Measurements from ENCODE around the gene CEL.
"Not testable (repeated sequence)": the region's sequence is repeated elsewhere in the genome, so short reads cannot be mapped to it uniquely, and the experiment has no call there.

CEL gene

DNA sequence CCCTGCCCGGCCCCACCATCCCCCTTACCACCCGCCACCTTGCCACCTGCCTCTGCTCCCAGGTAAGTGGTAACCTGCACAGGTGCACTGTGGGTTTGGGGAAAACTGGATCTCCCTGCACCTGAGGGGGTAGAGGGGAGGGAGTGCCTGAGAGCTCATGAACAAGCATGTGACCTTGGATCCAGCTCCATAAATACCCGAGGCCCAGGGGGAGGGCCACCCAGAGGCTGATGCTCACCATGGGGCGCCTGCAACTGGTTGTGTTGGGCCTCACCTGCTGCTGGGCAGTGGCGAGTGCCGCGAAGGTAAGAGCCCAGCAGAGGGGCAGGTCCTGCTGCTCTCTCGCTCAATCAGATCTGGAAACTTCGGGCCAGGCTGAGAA is at the start of gene CEL:
TSS of gene CEL (plus strand) at position 218 of the 382 bp plus-strand sequence. CDS start at position 240, 22 bp downstream.
- not testable (repeated sequence) for DNase-seq (ENCODE audit: low read depth)

DNA sequence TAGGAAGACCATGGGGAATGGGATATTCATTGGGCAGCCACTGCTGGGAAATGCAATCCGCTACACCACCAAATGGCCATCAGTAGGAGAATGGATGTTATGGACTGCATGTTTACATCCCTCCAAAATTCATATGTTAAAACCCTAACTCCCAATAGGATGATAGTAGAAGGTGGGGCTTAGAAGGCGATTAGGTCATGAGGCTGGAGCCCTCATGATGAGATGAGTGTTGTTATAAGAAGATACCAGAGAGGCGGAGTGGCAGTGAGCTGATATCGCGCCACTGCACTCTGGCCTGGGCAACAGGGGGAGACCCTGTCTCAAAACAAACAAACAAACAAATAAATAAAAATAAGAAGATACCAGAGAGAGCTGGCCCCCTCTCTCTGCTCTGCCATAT is 47.1 kb upstream of the CEL start:
- no peak for DNase-seq (ENCODE audit: low read depth)

DNA sequence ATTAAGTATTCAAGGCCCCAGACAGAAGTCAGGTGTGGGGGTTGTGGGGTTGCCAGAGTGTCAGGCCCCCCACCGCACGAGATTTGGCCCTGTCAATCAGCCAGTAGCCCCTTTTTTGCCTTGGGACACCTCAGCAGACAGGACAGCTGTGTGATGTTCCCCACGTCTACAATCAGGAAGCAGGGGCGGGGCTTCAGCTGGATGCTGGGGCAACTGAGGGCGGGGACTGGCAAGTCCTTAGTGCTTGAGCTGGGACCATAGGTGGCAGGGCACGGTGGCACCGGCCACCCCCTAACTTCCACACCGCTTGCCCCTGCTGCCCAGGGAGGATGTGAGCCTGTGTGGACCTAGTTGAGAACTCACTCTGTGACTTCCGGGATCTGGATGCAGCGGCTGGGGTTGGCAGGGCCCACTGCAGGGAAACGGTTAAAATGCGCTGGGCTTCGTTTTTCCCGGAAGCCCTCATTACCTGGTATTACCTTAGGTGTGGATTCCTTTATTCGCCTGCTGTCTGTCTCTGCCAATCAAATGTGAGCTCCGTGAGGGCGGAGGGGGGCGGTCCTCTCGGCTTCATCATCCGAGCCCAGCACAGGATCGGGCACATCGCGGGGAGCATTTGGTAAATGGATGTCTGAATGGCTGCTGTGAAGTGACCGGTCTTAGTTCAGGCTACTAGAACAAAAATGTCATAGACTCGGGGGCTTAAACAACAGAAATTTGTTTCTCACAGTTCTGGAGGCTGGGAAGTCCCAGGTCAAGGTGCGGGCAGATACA is 38.5 kb upstream of the CEL start:
- peak; percentile 6 for DNase-seq (ENCODE audit: low read depth)

DNA sequence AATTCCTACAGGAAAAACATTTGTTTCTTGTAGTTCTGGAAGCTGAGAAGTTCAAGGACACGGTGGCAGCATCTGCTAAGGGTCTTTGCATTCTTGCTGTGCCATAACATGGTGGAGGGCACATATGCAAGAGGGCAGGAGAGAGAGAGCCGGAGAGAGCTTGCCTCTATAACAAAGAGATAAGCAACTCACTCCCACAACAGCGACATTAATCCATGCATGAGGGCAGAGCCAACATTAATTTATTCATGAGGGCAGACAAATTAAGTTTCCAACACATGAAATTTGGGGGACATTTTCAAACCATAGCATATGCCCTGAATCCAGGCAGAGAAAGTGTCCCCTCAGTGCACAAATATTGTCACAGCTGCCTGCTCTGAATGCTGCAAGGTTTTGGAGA is 35.4 kb upstream of the CEL start:
- no peak for DNase-seq (ENCODE audit: low read depth)

DNA sequence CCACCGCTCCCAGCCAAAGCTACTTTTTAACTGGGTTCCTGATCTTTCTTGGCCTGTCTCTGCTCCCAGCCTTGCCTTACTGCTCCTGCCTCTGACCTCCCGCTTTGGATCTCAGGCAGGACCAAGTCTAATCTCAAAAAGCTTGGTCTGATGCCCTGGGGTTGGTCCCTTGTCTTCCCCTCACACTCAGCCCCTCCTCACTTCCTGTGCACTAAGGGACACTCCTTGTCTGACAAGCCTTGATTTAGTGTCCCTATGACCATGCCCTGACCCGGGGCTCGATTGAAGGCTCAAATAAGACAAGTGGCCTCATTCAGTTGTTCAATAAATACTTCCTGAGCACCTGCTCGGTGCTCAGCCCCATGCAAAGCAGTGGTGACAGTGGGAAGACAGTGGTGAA is 34.6 kb upstream of the CEL start:
- no peak for DNase-seq (ENCODE audit: low read depth)

DNA sequence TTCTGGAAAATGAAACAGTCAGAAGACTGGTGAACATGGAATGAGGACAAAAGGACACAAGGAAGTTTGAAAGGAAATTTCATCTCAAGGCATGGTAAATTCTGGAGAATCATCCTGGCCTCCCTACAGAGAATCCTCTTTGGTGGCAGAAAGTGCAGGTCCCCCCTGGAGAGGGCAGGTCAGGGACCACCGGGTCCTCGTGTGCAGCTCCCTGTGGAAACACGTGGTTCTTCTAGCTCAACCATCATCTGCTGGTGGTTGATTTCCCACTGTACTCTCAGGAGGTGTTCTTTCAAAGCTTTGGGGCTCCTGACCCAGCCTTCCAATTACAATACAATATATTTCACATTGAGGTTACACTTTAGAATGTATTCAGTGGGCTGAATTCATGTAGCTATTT is 33.6 kb upstream of the CEL start:
- no peak for DNase-seq (ENCODE audit: low read depth)

DNA sequence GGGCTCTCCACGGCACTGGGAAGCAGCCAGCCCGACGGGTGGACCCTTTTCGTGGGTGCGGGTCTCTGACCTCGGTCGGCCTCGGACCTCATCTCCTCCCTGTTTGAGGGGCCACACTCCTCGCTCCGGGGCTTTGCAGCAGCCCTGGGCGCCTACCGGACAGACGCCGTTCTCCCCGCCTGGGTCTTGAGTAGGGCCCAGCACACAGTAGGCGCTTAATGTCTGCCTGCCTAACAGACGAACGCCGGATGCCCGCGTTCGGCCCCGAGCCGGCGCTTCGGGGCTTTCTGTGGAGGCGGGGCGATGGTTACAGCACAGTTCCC is 31.8 kb upstream of the CEL start:
- no peak for DNase-seq (ENCODE audit: low read depth)

DNA sequence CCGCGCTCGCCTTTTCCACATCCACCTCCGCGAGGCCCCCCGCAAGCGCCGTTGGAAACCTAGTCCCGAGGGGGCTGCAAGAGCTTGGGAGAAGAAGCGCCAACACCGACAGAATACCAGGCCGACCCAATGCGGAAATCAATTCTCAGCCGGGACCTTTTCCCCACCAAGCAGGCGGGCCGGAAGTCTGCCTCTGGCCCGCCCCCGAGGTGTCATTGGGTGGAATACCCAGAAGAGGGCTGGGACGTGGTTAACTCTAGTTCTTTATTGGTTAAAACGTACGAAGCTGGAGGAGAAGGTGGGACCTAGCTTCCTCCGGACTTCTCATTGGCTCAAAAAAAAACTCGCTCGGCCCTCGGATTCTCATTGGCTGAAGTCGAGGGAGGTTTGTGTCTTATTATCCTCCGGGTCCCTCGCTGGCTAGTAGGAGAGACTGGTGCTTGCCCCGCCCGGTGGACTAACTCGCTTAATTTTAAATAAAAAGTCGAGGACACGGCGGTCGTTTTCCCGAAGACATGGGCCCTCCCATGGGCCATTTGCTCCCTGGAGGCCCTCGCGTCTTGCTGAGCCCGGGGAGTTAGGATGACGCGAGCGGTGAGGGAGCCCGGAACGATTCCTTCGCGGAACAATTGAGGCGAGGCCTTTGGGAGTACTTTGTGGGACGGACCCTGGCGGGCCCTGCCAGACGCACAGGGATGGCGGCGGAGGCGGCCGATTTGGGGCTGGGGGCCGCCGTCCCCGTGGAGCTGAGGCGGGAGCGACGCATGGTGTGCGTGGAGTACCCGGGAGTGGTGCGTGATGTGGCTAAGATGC is 31.3 kb upstream of the CEL start, which contains the start of gene GTF3C5:
TSS of gene GTF3C5 (plus strand) at position 681 of the 813 bp plus-strand sequence. CDS start at position 696, 15 bp downstream.
- DNase-seq (ENCODE audit: low read depth) = peak; percentile 85

DNA sequence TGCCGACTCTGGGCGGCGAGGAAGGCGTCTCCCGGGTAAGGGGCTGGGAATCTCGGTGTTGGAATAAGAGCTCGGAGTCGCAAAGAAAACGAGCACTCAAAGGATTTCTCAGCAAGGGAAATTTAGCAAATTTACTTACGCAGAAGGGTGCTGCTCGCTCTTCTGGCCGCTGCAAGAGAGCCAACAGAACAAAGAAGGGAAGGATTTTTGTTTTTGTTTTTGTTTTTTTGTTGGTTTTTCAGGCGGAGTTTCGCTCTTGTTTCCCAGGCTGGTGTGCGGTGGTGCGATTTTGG is 30.7 kb upstream of the CEL start:
- no peak for DNase-seq (ENCODE audit: low read depth)

DNA sequence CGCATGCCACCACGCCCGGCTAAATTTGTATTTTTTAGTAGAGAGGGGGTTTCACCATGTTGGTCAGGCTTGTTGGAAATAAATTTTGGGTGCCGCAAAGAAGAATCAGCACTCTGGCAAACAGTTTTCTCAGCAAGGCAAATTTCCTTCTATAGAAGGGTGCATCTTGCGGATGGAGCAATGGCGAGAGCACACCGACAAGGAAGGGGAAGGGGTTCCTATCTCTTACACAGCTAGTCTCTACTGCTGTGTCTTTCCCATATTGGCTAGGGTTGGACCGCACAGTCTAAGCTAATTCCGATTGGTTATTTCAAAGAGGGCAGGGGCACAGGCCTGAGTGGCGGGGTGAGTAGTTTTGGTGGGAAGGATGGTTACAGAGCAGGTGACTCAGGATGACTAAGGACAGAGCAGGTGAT is 30.3 kb upstream of the CEL start:
- DNase-seq (ENCODE audit: low read depth) = no peak

DNA sequence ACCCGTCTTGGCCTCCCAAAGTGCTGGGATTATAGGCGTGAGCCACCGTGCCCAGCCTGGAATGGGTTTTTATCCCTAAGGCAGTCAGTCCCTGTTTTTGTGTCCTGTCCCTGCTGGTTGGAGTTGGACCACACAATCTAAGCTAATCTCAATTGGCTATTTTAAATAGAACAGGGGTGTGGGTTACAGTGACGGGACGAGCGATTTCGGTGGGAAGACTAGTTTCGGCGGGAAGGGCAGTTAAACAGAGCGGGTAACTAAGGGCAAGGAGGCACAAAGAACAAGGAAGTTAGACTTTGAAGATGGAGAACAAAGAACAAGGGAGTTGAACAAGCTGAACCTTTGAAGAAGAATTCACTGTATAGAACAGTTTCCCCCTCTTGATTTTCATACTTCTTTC is 29.6 kb upstream of the CEL start:
- DNase-seq (ENCODE audit: low read depth) = no peak

DNA sequence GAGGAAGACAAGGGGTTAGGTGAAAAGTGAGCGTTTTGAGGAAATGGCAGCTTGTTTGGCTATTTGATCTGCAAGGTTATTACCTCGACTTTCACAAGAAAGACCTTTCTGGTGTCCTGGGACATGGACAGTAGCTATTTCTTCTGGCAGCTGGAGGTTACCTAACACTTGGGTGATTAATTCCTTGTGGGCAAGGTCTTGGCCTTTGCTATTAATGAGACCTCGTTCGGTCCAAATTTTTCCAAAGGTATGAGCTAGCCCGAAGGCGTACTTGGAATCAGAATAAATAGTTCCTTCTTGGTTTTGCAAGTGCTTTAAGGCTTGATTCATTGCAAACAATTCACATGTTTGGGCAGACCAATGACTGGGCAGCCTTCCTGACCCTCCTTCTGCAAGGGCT is 26.1 kb upstream of the CEL start:
- no peak for DNase-seq (ENCODE audit: low read depth)

DNA sequence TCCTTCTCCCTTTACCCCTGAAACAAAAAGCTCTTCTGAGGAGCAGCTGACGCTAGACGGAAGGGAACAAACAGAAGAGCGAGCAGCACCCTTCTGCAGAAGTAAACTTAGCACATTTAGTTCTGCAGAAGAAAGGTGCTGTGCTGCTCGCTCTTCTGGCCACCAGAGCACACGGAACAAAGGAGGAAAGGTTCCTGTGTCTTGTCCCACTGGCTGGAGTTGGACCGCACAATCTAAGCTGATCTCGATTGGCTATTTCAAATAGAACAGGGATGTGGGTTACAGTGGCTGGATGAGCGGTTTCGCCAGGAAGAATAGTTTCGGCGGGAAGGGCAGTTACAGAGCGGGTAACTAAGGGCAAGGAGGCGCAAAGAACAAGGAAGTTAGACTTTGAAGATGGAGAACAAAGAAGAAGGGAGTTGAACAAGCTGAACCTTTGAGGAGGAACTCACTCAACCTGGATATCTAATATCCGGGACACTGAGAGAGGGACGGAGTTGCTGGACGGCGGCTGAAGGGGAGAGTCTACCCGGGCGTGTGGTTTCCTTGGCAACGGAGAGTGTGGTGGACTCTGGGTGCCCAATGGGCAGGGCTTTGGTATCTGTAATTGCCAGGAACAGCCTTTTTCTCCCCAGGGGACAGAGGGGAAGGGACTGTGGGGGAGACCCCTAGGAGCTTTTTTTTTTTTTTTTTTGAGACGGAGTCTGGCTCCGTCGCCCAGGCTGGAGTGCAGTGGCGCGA is 23.8 kb upstream of the CEL start:
- no peak for DNase-seq (ENCODE audit: low read depth)

DNA sequence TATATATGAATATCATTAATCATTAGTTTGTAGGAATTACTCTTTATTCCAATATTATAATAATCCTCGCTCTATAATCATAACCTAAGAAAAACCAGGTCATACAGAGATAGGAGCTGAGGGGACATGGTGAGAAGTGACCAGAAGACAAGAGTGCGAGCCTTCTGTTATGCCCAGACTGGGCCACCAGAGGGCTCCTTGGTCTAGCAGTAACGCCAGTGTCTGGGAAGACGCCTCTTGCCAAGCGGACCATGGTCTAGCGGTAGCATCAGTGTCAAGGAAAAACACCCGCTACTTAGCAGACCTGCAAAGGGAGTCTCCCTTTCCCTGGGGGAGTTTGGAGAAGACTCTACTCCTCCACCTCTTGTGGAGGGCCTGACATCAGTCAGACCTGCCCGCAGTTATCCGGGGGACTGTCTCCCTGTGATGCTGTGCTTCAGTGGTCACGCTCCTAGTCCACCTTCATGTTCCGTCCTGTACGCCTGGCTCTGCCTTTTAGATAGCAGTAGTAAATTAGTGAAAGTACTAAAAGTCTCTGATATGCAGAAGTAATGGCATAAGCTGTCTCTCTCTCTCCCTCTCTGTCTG is 20.8 kb upstream of the CEL start:
- not testable (repeated sequence) for DNase-seq (ENCODE audit: low read depth)

DNA sequence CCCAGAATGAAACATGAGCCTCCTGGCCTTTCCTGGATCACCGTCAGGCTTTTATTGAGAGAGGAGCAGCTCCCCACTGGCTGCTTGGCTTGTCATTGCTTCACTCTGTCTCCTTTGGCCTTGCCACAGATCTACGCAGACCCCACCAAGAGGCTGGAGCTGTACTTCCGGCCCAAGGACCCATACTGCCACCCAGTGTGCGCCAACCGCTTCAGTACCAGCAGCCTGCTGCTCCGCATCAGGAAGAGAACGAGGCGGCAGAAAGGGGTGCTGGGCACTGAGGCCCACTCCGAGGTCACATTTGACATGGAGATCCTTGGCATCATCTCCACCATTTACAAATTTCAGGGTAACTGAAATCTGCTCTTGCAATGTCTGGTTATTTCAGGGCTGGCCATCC is 19.8 kb upstream of the CEL start:
- no peak for DNase-seq (ENCODE audit: low read depth)

DNA sequence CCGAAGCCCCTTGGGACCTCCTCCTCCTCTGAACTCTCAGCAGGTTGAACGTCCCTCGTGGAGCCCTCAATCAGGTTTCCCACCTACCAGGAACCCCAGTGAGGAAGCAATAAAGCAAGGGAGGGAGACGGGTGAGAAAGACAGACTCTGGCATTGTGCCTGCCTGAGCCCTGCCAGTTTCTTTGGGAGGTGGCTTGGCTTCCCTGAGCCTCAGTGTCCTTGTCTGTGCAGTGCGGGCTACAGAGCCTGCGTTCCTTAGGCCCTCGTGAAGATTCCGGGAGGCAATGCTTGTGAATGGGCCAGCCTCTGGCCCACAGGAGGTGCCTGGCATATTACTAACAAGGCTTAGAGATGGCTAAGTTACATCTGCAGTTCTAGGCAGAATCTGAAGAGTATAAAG is 19.1 kb upstream of the CEL start:
- no peak for DNase-seq (ENCODE audit: low read depth)

DNA sequence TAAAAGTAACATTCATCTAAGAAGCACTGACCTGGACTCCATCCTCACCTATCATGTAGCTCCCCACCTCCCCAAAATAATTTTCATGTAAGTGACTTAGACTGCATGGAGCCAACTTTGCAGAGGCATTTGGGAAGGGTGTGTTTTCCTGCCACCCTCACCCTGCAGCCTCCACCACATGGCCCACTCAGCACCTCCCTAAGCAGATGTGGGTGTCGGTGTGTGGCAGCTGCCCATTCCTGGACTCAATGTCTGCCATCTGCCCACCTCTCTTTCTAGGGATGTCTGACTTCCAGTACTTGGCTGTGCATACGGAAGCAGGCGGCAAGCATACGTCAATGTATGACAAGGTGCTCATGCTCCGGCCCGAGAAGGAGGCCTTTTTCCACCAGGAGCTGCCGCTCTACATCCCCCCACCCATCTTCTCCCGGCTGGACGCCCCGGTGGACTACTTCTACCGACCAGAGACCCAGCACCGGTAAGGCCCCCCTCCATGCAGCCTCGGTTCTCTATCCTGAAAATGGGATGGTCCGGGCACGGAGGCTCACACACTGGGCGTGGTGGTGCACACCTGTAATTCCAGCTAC is 18.2 kb upstream of the CEL start:
- no peak for DNase-seq (ENCODE audit: low read depth)

DNA sequence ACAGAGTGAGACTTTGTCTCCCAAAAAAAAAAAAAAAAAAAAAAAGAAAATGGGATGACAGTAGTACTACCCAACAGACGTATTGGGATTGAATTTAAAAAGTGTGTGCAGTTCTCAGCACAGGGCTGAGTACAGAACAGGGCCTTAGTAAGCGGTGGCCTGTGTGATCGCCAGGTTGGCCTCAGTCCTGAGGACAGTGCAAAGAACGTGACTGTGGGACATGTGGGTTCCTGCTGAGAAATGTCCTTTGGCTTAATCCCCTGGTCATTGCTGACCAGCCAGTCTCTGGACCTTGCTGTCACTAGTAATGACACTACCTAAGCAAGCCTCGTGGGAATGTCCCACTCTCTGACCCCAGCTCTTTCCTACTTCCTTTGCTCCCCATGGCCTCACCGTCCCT is 17.7 kb upstream of the CEL start:
- no peak for DNase-seq (ENCODE audit: low read depth)

DNA sequence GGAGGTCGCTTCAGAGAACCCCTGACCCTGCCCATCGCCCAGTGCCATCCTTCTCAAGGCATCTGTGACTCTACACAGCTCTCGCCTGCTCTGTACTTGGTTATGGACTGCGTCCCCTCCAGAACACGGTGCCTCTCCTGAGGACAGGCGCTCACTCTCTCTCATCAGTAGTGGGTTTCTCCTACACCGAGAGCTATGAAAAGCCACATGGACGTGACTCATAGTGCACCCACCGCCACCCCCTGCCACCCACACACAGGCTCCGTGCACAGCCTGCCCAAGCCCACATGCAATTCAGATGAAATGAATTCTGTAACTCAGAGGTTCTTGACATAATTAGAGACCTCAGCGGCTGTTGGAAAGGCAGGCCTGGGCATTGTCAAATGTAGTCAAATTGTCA is 17.1 kb upstream of the CEL start:
- no peak for DNase-seq (ENCODE audit: low read depth)

DNA sequence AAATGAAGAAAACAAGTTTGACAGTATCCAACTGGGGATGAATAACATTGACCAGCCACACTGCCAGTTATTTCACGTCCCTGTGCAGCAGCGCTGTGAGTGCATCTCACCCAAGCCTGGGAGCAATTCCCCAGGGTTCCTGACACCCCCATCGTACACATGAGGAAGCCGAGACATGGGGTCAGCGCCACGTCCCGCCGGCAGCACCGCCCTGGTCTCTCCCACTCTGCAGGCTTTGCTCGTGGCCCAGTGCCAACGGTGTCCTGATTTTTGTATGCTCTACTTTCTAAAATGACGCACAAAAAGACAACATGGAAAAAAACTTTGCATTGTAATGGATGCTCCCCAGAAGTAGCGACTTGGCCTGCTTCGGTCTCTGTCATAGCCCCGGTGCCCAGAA is 16.6 kb upstream of the CEL start:
- DNase-seq (ENCODE audit: low read depth) = no peak

DNA sequence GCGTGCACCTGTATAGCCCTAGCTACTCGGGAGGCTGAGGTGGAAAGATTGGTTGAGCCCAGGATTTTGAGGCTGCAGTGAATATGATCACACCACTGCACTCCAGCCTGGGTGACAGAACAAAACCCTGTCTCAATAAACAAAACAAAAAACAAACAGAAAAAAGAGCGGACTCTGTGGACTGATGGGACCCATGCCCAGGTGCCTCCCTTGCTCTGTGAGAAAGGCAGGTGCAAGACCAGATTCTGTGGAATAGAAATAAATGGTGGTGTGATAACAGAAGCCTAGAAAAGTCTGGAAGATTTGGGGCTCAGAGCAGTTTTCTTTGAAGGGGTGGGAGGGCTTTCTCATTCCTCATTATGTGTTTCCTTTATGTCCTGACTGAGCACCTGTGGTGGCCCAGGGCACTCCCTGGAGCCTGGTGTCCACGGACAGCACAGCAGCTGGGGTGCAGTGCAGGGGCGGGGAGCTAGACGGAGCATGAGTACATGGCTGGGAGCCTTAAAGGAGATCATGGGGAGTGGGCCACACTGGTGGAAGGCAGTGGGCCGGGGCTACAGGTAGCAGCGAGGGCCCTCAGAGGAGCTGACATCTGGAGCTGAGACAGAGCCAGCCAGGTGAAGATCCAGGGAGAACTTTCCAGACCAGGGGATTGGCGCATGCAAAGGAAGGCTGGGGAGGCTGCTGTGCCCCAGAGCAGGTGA is 15.4 kb upstream of the CEL start:
- DNase-seq (ENCODE audit: low read depth) = no peak

DNA sequence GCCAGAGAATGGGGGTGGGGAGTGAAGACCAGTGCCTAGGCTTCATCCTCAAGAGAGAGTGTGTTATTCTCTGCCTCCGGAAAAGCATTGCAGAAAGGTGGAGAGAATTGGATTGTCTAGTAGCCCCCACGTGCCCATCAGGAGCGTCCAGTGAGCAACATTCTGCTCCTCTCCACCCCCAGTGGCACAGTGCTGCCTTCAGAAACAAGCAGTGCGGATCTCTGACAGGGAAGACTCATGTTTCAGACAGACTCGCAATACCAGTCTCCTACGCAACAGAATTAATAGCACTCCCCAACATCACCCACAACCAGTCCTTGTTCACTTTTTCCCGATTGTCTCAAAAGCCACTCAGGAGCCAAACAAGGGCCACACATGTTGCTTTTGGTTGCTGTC is 14.9 kb upstream of the CEL start:
- DNase-seq (ENCODE audit: low read depth) = no peak
